Psoas muscle (tissue), 8 donors: Measurements from ENCODE around the gene FMO2. TPM values are rescaled to one million over a fixed set of nuclear protein-coding genes. Genes with fewer than 3 reads are reported as not detected.

Source experiments
- ATAC-seq, 4 donors: fragments of 200-7000 bp; cut with Tn5 transposase; one replicate each; pipeline ENCODE4 v1.9.1; 2020; ENCODE audit warnings: moderate library complexity in 3 of 4, mild to moderate bottlenecking in 2 of 4
- DNase-seq, 2 donors: peaks; one replicate each; pipeline ENCODE4 v3.0.0-alpha.2; 2020
- H3K27ac ChIP-seq: fragments of 200-600 bp; one replicate; pipeline ENCODE4 v1.8.0; 2022
- H3K27me3 ChIP-seq, 3 donors: fragments of 200-600 bp in 1 of 3; one replicate each; pipeline versions ENCODE4 v1.6.1 to v1.8.0; 2013 to 2022; ENCODE audit warnings: low read length in 2 of 3, mild to moderate bottlenecking in 2 of 3, moderate library complexity in 1 of 3; ENCODE audit not compliant: insufficient read depth in 3 of 3
- H3K36me3 ChIP-seq, 2 donors: fragments of 200-600 bp in 1 of 2; one replicate each; pipeline versions ENCODE4 v1.6.1 to v1.8.0; 2013 to 2022; ENCODE audit warnings: low read depth in 1 of 2, mild to moderate bottlenecking in 1 of 2, moderate library complexity in 1 of 2; ENCODE audit not compliant: insufficient read depth in 1 of 2
- H3K4me1 ChIP-seq: fragments of 200-600 bp; one replicate; pipeline ENCODE4 v1.8.0; 2022
- H3K4me3 ChIP-seq: fragments of 200-600 bp; one replicate; pipeline ENCODE4 v1.8.0; 2022; ENCODE audit warnings: mild to moderate bottlenecking
- H3K9me3 ChIP-seq: fragments of 200-600 bp; one replicate; pipeline ENCODE4 v1.8.0; 2022
- WGBS, 3 donors: extraction: QIAGEN DNeasy Blood & Tissue Kit; methylation state at CpG; one replicate each; pipeline versions ENCODE4 v1.1.6 to v1.1.7; 2013; 5-methylcytosine and 5-hydroxymethylcytosine counted together
- intact Hi-C, 2 donors: fragments of 100-400 bp; cut with DNase I; formaldehyde crosslinking; loops; one replicate each; pipeline versions ENCODE4 v1.11.0 to v1.14.2; 2022
- polyA plus RNA-seq, 3 donors: library from polyadenylated mRNA; stranded (reverse); fragments of 200-250 nt; gene quantifications; one replicate each; pipeline ENCODE4 v1.2.3, GENCODE V29; 2013
- total RNA-seq, 4 donors: library from RNA; stranded (reverse); fragmentation: NEBNext Ultra II Directional in 2 of 4; extraction: Animal tissue kit (Norgen Biotek cat#: 25700) in 2 of 4; gene quantifications; one replicate each; pipeline versions ENCODE4 v1.2.1 to v1.2.4, GENCODE V29; 2021 to 2023
- TF ChIP-seq, protein P1 (sequence below): fragments of 200-600 bp; IDR thresholded peaks from one replicate; pipeline ENCODE4 v1.8.0; 2022; ENCODE audit warnings: antibody characterized with exemption
- donor health status: healthy with polysubstance abuse.
- donor health status: DM: no; HTN: no; CAD: no; lungs with moderate emphysema.
- donor health status: Bipolar disorder and iron deficiency.
- donor health status: healthy.
- donor health status: DM: yes; HTN: yes; CAD: no.
- donor health status: DM: no; HTN: no; CAD: no.
- donor health status: DM: no; HTN: no; CAD: no.
- donor health status: DM: yes; HTN: yes; CAD: no.

FMO2 gene
- total and polyA plus RNA-seq, 7 donors, result 6.9 to 54.1 (median 17.1) TPM

DNA sequence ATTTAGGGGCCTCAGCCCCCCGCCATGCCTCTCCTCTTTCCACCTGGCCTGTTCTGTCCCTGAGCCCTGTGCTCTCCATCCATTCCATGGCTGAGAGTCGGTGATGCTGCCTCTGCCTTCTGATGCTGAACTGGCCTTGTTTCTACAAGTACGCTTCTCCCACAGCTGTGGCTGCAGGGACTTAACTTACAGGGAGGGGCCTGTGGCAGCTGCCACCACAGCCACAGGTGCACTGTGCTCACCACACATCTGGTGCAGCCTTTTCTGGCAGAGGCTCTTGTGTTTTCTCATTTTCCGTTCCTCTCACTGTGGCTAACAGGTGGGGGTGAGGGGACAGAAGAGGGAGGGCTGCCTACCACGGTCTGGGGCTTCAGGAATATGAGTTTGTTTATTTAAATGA, 67.4 kb downstream of the FMO2 start:
- TF ChIP-seq, protein P1, sequence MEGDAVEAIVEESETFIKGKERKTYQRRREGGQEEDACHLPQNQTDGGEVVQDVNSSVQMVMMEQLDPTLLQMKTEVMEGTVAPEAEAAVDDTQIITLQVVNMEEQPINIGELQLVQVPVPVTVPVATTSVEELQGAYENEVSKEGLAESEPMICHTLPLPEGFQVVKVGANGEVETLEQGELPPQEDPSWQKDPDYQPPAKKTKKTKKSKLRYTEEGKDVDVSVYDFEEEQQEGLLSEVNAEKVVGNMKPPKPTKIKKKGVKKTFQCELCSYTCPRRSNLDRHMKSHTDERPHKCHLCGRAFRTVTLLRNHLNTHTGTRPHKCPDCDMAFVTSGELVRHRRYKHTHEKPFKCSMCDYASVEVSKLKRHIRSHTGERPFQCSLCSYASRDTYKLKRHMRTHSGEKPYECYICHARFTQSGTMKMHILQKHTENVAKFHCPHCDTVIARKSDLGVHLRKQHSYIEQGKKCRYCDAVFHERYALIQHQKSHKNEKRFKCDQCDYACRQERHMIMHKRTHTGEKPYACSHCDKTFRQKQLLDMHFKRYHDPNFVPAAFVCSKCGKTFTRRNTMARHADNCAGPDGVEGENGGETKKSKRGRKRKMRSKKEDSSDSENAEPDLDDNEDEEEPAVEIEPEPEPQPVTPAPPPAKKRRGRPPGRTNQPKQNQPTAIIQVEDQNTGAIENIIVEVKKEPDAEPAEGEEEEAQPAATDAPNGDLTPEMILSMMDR, result no peak
- DNase-seq (no peak), ATAC-seq (no peak)
- H3K4me3 ChIP-seq, result no peak overlapping the region
- H3K27ac ChIP-seq, result no peak overlapping the region
- H3K4me1 ChIP-seq, result no peaks in the 10 kb centered on the region
- WGBS, 3 donors, result 48 to 58% (median 54%) methylated on average over 5 of the region's 5 CpGs
- H3K9me3 ChIP-seq, result no peaks in the 10 kb centered on the region
- intact Hi-C loops, result no loop called here
- H3K27me3 ChIP-seq, result peaks cover 0 to 30% (median 2%) of the 10 kb centered on the region in 3 donors
- H3K36me3 ChIP-seq, result no peaks in the 10 kb centered on the region

DNA sequence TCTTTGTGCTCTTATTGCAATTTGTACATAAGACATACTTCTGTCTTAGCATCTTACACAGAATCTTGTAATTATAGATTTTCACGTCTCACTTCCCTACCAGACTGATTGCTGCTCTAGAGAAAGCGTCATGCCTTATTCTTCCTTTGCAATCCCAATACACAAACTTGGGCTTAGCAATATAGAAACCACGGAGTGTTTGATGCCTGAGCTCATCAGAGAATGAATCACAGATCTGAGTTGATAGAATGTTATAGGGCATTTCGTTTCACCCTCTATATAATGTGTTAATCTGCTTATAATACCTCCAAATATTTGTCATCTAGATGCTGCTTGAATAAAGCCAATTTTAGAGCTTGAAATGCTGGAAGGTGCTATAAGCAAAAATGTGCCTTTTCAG, 69.8 kb downstream of the FMO2 start:
- no peaks in the 10 kb centered on the region for H3K4me1 ChIP-seq
- TF ChIP-seq, protein P1, result no peak
- no peaks in the 10 kb centered on the region for H3K9me3 ChIP-seq
- DNase-seq, result no peak
- ATAC-seq, result no peak
- no peak overlapping the region for H3K4me3 ChIP-seq
- no peaks in the 10 kb centered on the region for H3K36me3 ChIP-seq
- peaks cover 0 to 30% (median 3%) of the 10 kb centered on the region in 3 donors for H3K27me3 ChIP-seq
- no peak overlapping the region for H3K27ac ChIP-seq
- 76 to 86% (median 81%) methylated on average over 4 of the region's 4 CpGs for WGBS, 3 donors
- intact Hi-C loops, result no loop called here

DNA sequence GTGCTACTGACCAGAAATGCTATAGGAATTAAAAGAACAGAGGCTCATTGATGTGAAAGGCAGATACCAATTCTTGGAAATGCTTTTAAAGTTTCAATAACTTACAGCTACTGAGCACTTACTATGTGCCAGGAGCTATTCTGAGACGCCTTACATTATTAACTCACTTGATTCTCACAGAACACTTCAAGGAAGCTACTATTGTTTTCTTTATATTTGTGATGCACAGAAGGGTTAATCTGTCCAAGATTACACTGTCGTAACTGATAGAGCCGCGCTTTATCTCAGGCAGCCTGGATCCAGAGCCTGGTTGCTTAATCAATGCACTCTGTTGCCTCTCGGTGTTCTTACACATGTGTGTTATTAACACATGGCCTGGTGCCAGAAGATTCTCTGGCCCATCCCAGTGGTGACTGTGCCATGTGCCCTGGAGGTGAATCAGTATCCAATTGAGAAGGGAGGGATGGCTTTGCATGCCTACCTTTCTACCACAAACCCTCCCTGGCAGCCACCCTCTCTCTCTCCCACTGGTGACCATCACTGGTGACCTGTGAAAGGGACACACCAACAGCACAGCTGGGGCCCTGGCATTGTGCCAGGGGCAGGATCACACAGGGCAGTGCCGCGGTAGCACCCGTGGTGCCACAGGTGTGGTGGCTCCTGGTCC, 72.0 kb downstream of the FMO2 start:
- no peak overlapping the region for H3K27ac ChIP-seq
- intact Hi-C loops, result no loop called here

DNA sequence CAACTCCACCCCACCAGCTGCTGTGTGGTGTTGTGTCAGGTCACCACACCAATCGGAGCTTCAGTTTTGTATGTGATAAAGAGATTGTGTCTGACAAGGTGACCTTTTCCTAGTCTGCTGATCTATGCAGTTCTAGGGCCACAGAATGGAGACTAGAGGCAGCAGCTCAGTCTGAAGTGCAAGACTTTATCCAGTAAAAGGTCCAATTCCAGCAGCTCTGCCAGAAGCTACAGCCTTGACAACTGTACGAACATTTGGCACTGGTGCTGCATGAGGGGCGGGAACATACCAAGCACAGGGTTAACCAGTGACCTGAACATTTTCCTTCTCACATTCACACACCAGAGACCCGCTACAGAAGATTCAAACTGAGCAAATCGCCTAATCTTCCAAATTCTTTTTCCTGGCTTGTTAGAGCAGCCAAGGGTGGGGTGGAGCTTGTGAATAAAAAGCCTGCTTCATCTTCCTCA, 72.5 kb downstream of the FMO2 start:
- Histone ChIP-seq H3K4me1 (no peaks in the 10 kb centered on the region), H3K36me3 (no peaks in the 10 kb centered on the region), H3K27ac (no peak overlapping the region), H3K4me3 (no peak overlapping the region), H3K27me3 (peaks cover 0 to 22% (median 3%) of the 10 kb centered on the region in 3 donors), H3K9me3 (no peaks in the 10 kb centered on the region)
- 32 to 43% (median 33%) methylated on average over 5 of the region's 5 CpGs for WGBS, 3 donors
- DNase-seq (no peak), ATAC-seq (no peak)
- TF ChIP-seq, protein P1, result no peak
- intact Hi-C loops, result no loop called here

More for the DNA sequence above, 72.0 kb downstream of the FMO2 start:
- 25 to 34% (median 30%) methylated on average over 8 of the region's 8 CpGs for WGBS, 3 donors
- DNase-seq (peak in 1 of 2 donors; percentile 15), ATAC-seq (peak in 1 of 4 donors; percentile 32)
- TF ChIP-seq, protein P1, result no peak
- H3K4me1 ChIP-seq, result no peaks in the 10 kb centered on the region
- no peak overlapping the region for H3K4me3 ChIP-seq
- no peaks in the 10 kb centered on the region for H3K9me3 ChIP-seq
- no peaks in the 10 kb centered on the region for H3K36me3 ChIP-seq
- peaks cover 0 to 28% (median 3%) of the 10 kb centered on the region in 3 donors for H3K27me3 ChIP-seq
